Activated CD4-positive, alpha-beta T cell treated with anti-CD3 and anti-CD28 coated beads, Interleukin-10, Interleukin-2, amounts not matched to agents 100 ng/mL and 50 ng/mL, durations not matched to agents 16 hours and 8 hours (primary cell): ENCODE data around the gene ACAD8.

Experiments used
- DNase-seq: peaks from one replicate; pipeline ENCODE4 v3.0.0-alpha.2; 2020

The ACAD8 gene

GRCh38 chr11:134253188-134253993 lies at the start of gene ACAD8, which contains the start of gene THYN1:
Gene ACAD8, plus strand, starts transcription at chr11:134253568. Its CDS starts 33 bp downstream, at chr11:134253601.
Gene THYN1, minus strand, starts transcription at chr11:134253352. Its CDS starts 470 bp downstream, at chr11:134252882.
- DNase-seq = peak; percentile 98

- no peak for DNase-seq
These were observed 47.6 kb upstream of the ACAD8 start for GRCh38 chr11:134205729-134206128.

- DNase-seq = no peak
These were observed 47.2 kb upstream of the ACAD8 start for GRCh38 chr11:134206185-134206584.

- DNase-seq = peak; percentile 70
These were observed 45.7 kb upstream of the ACAD8 start for GRCh38 chr11:134207538-134208239.

- peak; percentile 14 for DNase-seq
These were observed 37.5 kb upstream of the ACAD8 start for GRCh38 chr11:134215836-134216235.

GRCh38 chr11:134216816-134217215 lies 36.6 kb upstream of the ACAD8 start:
- DNase-seq = no peak

- peak; percentile 15 for DNase-seq
These were observed 30.2 kb upstream of the ACAD8 start for GRCh38 chr11:134223121-134223520.

GRCh38 chr11:134223836-134224709 lies 29.3 kb upstream of the ACAD8 start, which contains the start of the genes NCAPD3 and VPS26B:
Gene NCAPD3, minus strand, starts transcription at chr11:134223967. Its CDS starts 41 bp downstream, at chr11:134223926.
Gene VPS26B, plus strand, starts transcription at chr11:134224671. Its CDS starts 452 bp downstream, at chr11:134225123.
- DNase-seq = peak; percentile 97

GRCh38 chr11:134224710-134225664 lies 28.4 kb upstream of the ACAD8 start:
- DNase-seq = peak; percentile 71

- no peak for DNase-seq
These were observed 26.5 kb upstream of the ACAD8 start for GRCh38 chr11:134226806-134227325.

GRCh38 chr11:134228625-134229024 lies 24.7 kb upstream of the ACAD8 start:
- peak; percentile 47 for DNase-seq

- no peak for DNase-seq
These were observed 24.1 kb upstream of the ACAD8 start for GRCh38 chr11:134229126-134229790.

GRCh38 chr11:134230339-134230738 lies 23.0 kb upstream of the ACAD8 start:
- no peak for DNase-seq

GRCh38 chr11:134231958-134232659 lies 21.3 kb upstream of the ACAD8 start:
- DNase-seq = no peak

GRCh38 chr11:134233729-134234179 lies 19.6 kb upstream of the ACAD8 start:
- no peak for DNase-seq

- no peak for DNase-seq
These were observed 18.0 kb upstream of the ACAD8 start for GRCh38 chr11:134235399-134235798.

- no peak for DNase-seq
These were observed 16.4 kb upstream of the ACAD8 start for GRCh38 chr11:134236834-134237556.

- no peak for DNase-seq
These were observed 15.8 kb upstream of the ACAD8 start for GRCh38 chr11:134237557-134237922.

- DNase-seq = no peak
These were observed 14.4 kb upstream of the ACAD8 start for GRCh38 chr11:134238956-134239355.
